Choroid plexus epithelial cell (primary cell): Measurements from ENCODE around the gene DNAJC7.
A peak's percentile ranks its signal among the peaks of the same experiment; 100 is the strongest.
"Not testable (repeated sequence)": the region's sequence is repeated elsewhere in the genome, so short reads cannot be mapped to it uniquely, and the experiment has no call there.

Experiments
- DNase-seq: peaks from one replicate; pipeline ENCODE4 v3.0.0-alpha.2; 2010; ENCODE audit warnings: low read depth
- H3K4me3 ChIP-seq: 2 replicates; pipeline ENCODE4 v1.5.1; 2011; ENCODE audit warnings: low read depth, mild to moderate bottlenecking, control low read depth, low read length, moderate library complexity
- TF ChIP-seq, protein P1 (sequence below): conservative IDR thresholded peaks from 2 replicates; pipeline ENCODE4 v1.5.1; 2011; ENCODE audit warnings: low read depth, mild to moderate bottlenecking, control low read depth, inconsistent platforms, low read length, moderate library complexity

Gene DNAJC7

GRCh38 chr17:42023524-42024349 lies 6.5 kb upstream of the DNAJC7 start:
- H3K4me3 ChIP-seq = no peak overlapping the region
- DNase-seq = no peak

GRCh38 chr17:42020845-42021244 lies 3.6 kb upstream of the DNAJC7 start:
- peak overlapping the region; percentile 91 for H3K4me3 ChIP-seq
- not testable (repeated sequence) for DNase-seq

More at GRCh38 chr17:42023524-42024349, 6.5 kb upstream of the DNAJC7 start:
- TF ChIP-seq, protein P1, sequence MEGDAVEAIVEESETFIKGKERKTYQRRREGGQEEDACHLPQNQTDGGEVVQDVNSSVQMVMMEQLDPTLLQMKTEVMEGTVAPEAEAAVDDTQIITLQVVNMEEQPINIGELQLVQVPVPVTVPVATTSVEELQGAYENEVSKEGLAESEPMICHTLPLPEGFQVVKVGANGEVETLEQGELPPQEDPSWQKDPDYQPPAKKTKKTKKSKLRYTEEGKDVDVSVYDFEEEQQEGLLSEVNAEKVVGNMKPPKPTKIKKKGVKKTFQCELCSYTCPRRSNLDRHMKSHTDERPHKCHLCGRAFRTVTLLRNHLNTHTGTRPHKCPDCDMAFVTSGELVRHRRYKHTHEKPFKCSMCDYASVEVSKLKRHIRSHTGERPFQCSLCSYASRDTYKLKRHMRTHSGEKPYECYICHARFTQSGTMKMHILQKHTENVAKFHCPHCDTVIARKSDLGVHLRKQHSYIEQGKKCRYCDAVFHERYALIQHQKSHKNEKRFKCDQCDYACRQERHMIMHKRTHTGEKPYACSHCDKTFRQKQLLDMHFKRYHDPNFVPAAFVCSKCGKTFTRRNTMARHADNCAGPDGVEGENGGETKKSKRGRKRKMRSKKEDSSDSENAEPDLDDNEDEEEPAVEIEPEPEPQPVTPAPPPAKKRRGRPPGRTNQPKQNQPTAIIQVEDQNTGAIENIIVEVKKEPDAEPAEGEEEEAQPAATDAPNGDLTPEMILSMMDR = no peak

- peak; percentile 93 for DNase-seq
- TF ChIP-seq, protein P1 = peak; percentile 83
- peak within 1 kb of the TSS; percentile 91 for H3K4me3 ChIP-seq
These were observed 2.5 kb upstream of the DNAJC7 start, which contains the start of gene NKIRAS2 for GRCh38 chr17:42019509-42020404. Gene NKIRAS2, plus strand, starts transcription at chr17:42020090. Its CDS starts 1,488 bp downstream, at chr17:42021578.

DNA sequence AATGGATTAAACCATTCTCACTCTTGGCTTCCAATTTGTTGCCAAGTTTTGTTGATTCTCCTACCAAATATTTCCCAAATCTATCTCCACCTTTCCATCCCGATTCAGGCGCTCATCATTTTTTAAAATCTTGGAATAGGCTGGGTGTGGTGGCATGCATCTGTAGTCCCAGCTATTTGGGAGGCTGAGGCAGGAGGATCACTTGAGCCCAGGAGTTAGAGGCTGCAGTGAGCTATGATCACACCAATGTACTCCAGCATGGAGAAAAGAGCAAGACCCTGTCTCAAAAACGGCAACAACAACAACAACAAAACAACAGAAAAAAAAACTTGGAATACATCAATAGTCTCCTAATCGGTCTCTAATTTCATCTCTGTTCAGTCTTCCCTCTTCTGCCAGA lies 1.7 kb upstream of the DNAJC7 start:
- TF ChIP-seq, protein P1 = no peak
- DNase-seq = no peak
- no peak overlapping the region for H3K4me3 ChIP-seq

DNA sequence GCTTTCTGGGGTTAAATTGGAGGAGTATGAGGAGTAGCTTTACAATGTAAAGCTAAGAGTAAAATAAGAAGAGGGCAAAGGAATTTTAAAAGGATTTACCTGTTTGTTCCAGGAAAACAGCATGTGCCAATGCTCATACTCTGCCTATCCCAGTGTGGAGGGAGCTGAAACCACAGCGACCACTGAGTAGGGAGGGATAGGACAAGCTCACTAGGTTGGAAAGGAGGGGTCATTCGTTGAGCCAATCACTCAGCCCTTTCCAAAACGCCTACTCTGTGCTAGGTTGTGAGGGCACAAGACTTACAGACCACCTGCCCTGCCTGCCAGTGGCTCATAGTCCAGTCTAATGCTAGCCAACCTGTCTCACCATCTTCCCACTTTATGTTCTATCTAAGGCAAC lies 1.1 kb upstream of the DNAJC7 start:
- H3K4me3 ChIP-seq = peak overlapping the region; percentile 100
- TF ChIP-seq, protein P1 = no peak
- no peak for DNase-seq

GRCh38 chr17:42017866-42018200 lies 594 bp upstream of the DNAJC7 start:
- DNase-seq = no peak
- H3K4me3 ChIP-seq = peak overlapping the region; percentile 100
- TF ChIP-seq, protein P1 = no peak

DNA sequence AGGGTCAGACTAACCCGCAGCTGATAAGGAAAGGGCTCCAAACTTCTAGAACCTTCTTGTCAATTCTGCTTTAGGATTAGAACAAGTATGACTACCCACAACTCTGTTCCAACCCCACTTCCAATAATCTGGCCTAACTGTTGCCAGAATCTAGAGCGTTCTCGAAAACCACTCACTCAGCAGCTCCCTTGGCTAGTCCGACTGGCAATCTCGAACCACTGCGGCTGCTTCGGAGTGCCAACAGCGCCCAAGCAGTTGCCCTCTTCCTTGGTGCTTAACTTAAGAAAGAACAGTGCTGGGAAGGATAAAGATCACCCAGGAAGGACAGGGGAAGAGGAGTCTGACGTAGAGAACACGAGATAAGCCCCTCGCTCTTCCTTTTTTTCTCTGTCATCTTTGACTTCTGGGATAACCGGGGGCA lies 818 bp downstream of the DNAJC7 start:
- TF ChIP-seq, protein P1 = no peak
- peak overlapping the region; percentile 100 for H3K4me3 ChIP-seq
- peak; percentile 24 for DNase-seq

GRCh38 chr17:42013740-42014139 lies 3.5 kb downstream of the DNAJC7 start:
- H3K4me3 ChIP-seq, DNase-seq: not testable (repeated sequence)

DNA sequence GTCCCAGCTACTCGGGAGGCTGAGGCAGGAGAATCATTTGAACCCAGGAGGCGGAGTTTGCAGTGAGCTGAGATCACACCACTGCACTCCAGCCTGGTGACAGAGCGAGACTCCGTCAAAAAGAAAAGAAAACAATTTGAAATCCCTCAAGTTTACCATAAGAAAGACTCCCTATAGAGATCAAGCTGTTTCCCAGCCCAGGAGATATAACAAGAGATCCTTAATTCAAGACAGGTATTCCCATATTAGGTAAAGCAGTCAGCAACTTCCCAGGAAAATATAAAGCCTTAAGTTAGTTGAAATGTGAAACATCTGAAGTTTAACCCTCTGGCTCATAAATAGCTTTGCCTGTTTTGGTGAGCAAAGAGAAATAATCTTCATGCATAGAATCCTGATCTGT lies 4.9 kb downstream of the DNAJC7 start:
- DNase-seq, H3K4me3 ChIP-seq: not testable (repeated sequence)
